SK-N-SH treated with all-trans-retinoic acid at 6 μM for 48 hours (cell line): Measurements from ENCODE around the gene VAPA.

Experiments
- BACH2 ChIP-seq: fragments of 250-450 bp; sonication (Bioruptor Pico); IDR thresholded peaks from 2 replicates; pipeline ENCODE4 v1.9.0; 2021; ENCODE audit warnings: mild to moderate bottlenecking, borderline replicate concordance
- GLIS3 ChIP-seq: fragments of 250-450 bp; sonication (Bioruptor Pico); IDR thresholded peaks from 2 replicates; pipeline ENCODE4 v1.5.0; 2020; ENCODE audit warnings: mild to moderate bottlenecking, moderate library complexity
- OSR1 ChIP-seq: fragments of 250-450 bp; sonication (Bioruptor Pico); IDR thresholded peaks from 2 replicates; pipeline ENCODE4 v1.8.0; 2022; ENCODE audit warnings: moderate library complexity, mild to moderate bottlenecking, inconsistent platforms
- PPARA ChIP-seq: fragments of 250-450 bp; sonication (Bioruptor Pico); IDR thresholded peaks from 2 replicates; pipeline ENCODE4 v1.5.0; 2020; ENCODE audit warnings: mild to moderate bottlenecking, borderline replicate concordance
- ZNF565 ChIP-seq: fragments of 450-650 bp; formaldehyde crosslinking; conservative IDR thresholded peaks from 2 replicates; pipeline ENCODE4 v1.5.0; 2020; ENCODE audit warnings: low read depth, mild to moderate bottlenecking, moderate library complexity
- ZNF70 ChIP-seq: fragments of 450-650 bp; formaldehyde crosslinking; IDR thresholded peaks from 2 replicates; pipeline ENCODE4 v1.5.0; 2020; ENCODE audit warnings: mild to moderate bottlenecking, moderate library complexity
- TF ChIP-seq, protein P1 (sequence below): fragments of 250-450 bp; sonication (Bioruptor Pico); IDR thresholded peaks from 2 replicates; pipeline ENCODE4 v1.8.0; 2020; ENCODE audit warnings: mild to moderate bottlenecking, moderate library complexity, borderline replicate concordance
- TF ChIP-seq, protein P2 (sequence below): fragments of 250-450 bp; sonication (Bioruptor Pico); IDR thresholded peaks from 2 replicates; pipeline ENCODE4 v1.8.0; 2021; ENCODE audit warnings: low read depth, mild to moderate bottlenecking, moderate library complexity, borderline replicate concordance
- TF ChIP-seq, protein P3 (sequence below): fragments of 250-450 bp; sonication (Bioruptor Pico); IDR thresholded peaks from 2 replicates; pipeline ENCODE4 v1.5.1; 2021; ENCODE audit warnings: mild to moderate bottlenecking, moderate library complexity
- TF ChIP-seq, protein P4 (sequence below): fragments of 250-450 bp; sonication (Bioruptor Pico); IDR thresholded peaks from 2 replicates; pipeline ENCODE4 v1.5.1; 2020; ENCODE audit warnings: low read depth, mild to moderate bottlenecking, moderate library complexity

DNA sequence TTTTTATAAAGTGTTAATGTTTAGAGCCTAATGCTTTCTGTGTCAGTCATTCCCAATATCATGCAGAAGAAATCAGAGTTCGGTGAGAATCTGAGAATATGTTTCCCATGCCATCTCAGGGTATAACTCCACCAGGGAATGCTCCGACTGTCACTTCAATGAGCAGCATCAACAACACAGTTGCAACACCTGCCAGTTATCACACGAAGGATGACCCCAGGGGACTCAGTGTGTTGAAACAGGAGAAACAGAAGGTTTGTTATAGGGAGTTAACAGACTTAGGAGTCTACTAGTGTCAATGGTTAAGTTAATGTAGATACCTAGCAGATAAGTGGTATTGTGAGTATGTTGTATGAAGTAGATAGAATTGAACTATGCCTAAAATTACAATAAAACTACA lies 31.0 kb downstream of the VAPA start:
- TF ChIP-seq ZNF565 (CRISPR knock-in tag) (no peak), OSR1 (no peak), ZNF70 (no peak), GLIS3 (CRISPR knock-in tag) (no peak), PPARA (CRISPR knock-in tag) (no peak), BACH2 (CRISPR knock-in tag) (no peak)
- TF ChIP-seq, protein P1, sequence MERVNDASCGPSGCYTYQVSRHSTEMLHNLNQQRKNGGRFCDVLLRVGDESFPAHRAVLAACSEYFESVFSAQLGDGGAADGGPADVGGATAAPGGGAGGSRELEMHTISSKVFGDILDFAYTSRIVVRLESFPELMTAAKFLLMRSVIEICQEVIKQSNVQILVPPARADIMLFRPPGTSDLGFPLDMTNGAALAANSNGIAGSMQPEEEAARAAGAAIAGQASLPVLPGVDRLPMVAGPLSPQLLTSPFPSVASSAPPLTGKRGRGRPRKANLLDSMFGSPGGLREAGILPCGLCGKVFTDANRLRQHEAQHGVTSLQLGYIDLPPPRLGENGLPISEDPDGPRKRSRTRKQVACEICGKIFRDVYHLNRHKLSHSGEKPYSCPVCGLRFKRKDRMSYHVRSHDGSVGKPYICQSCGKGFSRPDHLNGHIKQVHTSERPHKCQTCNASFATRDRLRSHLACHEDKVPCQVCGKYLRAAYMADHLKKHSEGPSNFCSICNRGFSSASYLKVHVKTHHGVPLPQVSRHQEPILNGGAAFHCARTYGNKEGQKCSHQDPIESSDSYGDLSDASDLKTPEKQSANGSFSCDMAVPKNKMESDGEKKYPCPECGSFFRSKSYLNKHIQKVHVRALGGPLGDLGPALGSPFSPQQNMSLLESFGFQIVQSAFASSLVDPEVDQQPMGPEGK (CRISPR knock-in tag) = no peak
- TF ChIP-seq, protein P2, sequence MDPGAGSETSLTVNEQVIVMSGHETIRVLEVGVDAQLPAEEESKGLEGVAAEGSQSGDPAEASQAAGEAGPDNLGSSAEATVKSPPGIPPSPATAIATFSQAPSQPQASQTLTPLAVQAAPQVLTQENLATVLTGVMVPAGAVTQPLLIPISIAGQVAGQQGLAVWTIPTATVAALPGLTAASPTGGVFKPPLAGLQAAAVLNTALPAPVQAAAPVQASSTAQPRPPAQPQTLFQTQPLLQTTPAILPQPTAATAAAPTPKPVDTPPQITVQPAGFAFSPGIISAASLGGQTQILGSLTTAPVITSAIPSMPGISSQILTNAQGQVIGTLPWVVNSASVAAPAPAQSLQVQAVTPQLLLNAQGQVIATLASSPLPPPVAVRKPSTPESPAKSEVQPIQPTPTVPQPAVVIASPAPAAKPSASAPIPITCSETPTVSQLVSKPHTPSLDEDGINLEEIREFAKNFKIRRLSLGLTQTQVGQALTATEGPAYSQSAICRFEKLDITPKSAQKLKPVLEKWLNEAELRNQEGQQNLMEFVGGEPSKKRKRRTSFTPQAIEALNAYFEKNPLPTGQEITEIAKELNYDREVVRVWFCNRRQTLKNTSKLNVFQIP = no peak
- TF ChIP-seq, protein P3, sequence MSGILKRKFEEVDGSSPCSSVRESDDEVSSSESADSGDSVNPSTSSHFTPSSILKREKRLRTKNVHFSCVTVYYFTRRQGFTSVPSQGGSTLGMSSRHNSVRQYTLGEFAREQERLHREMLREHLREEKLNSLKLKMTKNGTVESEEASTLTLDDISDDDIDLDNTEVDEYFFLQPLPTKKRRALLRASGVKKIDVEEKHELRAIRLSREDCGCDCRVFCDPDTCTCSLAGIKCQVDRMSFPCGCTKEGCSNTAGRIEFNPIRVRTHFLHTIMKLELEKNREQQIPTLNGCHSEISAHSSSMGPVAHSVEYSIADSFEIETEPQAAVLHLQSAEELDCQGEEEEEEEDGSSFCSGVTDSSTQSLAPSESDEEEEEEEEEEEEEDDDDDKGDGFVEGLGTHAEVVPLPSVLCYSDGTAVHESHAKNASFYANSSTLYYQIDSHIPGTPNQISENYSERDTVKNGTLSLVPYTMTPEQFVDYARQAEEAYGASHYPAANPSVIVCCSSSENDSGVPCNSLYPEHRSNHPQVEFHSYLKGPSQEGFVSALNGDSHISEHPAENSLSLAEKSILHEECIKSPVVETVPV (CRISPR knock-in tag) = no peak
- TF ChIP-seq, protein P4, sequence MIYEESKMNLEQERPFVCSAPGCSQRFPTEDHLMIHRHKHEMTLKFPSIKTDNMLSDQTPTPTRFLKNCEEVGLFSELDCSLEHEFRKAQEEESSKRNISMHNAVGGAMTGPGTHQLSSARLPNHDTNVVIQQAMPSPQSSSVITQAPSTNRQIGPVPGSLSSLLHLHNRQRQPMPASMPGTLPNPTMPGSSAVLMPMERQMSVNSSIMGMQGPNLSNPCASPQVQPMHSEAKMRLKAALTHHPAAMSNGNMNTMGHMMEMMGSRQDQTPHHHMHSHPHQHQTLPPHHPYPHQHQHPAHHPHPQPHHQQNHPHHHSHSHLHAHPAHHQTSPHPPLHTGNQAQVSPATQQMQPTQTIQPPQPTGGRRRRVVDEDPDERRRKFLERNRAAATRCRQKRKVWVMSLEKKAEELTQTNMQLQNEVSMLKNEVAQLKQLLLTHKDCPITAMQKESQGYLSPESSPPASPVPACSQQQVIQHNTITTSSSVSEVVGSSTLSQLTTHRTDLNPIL (CRISPR knock-in tag) = no peak
